ENCODE results near the gene C21orf58.

GRCh38 chr21:46350981-46351380 lies 27.3 kb upstream of the C21orf58 start:
- no peak for TF ChIP-seq CTCF (IDR thresholded peaks at IDR 0.05; ENCODE audit: borderline replicate concordance, extremely low read depth, low read length, poor library complexity, severe bottlenecking)
- TF ChIP-seq EZH2 (IDR thresholded peaks at IDR 0.05; ENCODE audit: borderline replicate concordance, low read depth, low read length, severe bottlenecking), result no peak
